ENCODE data around the gene AMPH. TPM values are rescaled to one million over a fixed set of nuclear protein-coding genes. Genes with fewer than 3 reads are reported as not detected.

Gene AMPH
- total RNA-seq, 5 donors from 2014 or later (not counting 1 experiment from before 2014, with no cell fraction given) = not detected

DNA sequence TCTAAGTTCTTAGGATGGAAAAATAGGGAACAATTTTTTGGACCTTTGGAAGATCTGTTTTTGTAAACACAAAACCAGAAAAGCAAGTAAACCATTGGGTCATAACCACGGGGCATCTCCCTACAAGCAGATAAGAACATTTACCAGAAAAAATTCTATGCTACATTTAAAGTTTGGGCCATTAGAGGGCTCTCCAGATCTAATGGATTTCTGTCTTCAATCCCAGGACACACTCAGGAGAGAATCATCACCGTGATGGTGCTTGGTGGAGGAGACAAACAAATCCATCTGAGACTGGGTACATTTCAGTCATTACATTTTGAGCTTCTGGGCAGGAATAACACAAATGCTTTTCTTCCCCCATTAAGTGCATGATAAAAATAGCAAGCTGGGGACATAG, 179.3 kb downstream of the AMPH start:
- no peak for ATAC-seq (replicated peaks in 1 of 4)
- Histone ChIP-seq H3K27ac (ENCODE audit: low read length) (no peak overlapping the region), H3K36me3 (ENCODE audit: control insufficient read depth in 2 of 2, extremely low read depth in 1 of 2, insufficient read depth in 1 of 2, low read length in 1 of 2) (no peaks in the 10 kb centered on the region), H3K27me3 (replicated peaks in 1 of 2; ENCODE audit: control insufficient read depth in 2 of 2, extremely low read depth in 1 of 2, insufficient read depth in 2 of 2, low read length in 1 of 2) (peaks cover 0 to 11% of the 10 kb centered on the region in 2 experiments), H3K9me3 (no peaks in the 10 kb centered on the region), H3K4me3 (ENCODE audit: control insufficient read depth in 1 of 2, extremely low read depth in 1 of 2, low read length in 1 of 2) (no peak overlapping the region), H3K4me1 (ENCODE audit: control insufficient read depth in 1 of 2, extremely low read depth in 1 of 2, insufficient read depth in 2 of 2, low read length in 2 of 2) (no peaks in the 10 kb centered on the region)
- ChIA-PET CTCF (no interaction called here), POLR2A (interaction anchor here in 1 of 2 donors (0.6 kb wide), 1 partner anchor 404 kb away, joined by 3 read pairs; no protein-coding TSS in a partner anchor)
- Mint-ChIP-seq H3K27ac (no peak overlapping the region), H3K4me3 (no peak overlapping the region), H3K27me3 (peaks cover 0 to 9% of the 10 kb centered on the region in 2 donors), H3K4me1 (no peaks in the 10 kb centered on the region), H3K9me3 (peaks cover under 1 to 3% (median under 1%) of the 10 kb centered on the region in 3 donors), H3K36me3 (no peaks in the 10 kb centered on the region)
- no CpG with 5 or more reads among the region's 2 CpGs for WGBS (ENCODE audit: insufficient coverage)
- DNase-seq = no peak

DNA sequence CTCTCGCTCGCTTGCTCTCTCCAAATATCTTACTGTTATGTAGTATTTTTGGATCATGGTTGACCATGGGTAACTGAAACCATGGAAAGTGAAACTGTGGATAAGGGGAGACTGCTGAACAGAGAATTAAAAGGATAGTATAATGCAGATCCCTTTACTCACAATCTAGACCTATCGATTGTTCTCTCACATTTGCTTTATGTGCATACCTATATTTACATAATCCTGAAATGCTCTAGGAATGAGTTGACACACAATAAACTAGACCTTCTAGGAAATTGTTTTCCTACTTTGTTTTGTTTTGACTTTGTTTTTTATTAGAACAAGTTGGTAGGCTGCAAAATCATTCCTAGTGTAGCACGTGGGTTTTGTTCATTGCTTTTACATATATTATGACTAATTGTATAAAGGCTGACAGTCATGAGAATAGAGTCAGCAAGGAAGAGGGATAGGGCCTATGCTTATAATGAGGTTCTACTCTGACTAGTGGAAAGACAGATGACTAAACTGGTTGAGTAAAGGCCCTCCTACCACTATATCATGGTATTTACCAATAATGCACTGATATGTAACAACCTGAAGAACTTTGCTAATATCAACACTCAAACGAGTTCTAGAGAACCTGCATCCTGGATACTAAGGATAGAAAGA, 182.5 kb downstream of the AMPH start:
- Histone ChIP-seq H3K27ac (ENCODE audit: low read length) (no peak overlapping the region), H3K4me3 (ENCODE audit: control insufficient read depth in 1 of 2, extremely low read depth in 1 of 2, low read length in 1 of 2) (no peak overlapping the region), H3K9me3 (no peaks in the 10 kb centered on the region), H3K36me3 (ENCODE audit: control insufficient read depth in 2 of 2, extremely low read depth in 1 of 2, insufficient read depth in 1 of 2, low read length in 1 of 2) (no peaks in the 10 kb centered on the region), H3K27me3 (replicated peaks in 1 of 2; ENCODE audit: control insufficient read depth in 2 of 2, extremely low read depth in 1 of 2, insufficient read depth in 2 of 2, low read length in 1 of 2) (no peaks in the 10 kb centered on the region), H3K4me1 (ENCODE audit: control insufficient read depth in 1 of 2, extremely low read depth in 1 of 2, insufficient read depth in 2 of 2, low read length in 2 of 2) (no peaks in the 10 kb centered on the region)
- no peak overlapping the region for H3K4me3 Mint-ChIP-seq
- peaks cover 0 to 5% of the 10 kb centered on the region in 2 donors for H3K27me3 Mint-ChIP-seq
- no peaks in the 10 kb centered on the region for H3K4me1 Mint-ChIP-seq
- H3K9me3 Mint-ChIP-seq = no peaks in the 10 kb centered on the region
- POLR2A ChIA-PET = no interaction called here
- CTCF ChIA-PET = no interaction called here
- DNase-seq (no peak), ATAC-seq (replicated peaks in 1 of 4) (no peak)
- no CpG with 5 or more reads among the region's 5 CpGs for WGBS (ENCODE audit: insufficient coverage)
- H3K27ac Mint-ChIP-seq = no peak overlapping the region
- H3K36me3 Mint-ChIP-seq = no peaks in the 10 kb centered on the region

DNA sequence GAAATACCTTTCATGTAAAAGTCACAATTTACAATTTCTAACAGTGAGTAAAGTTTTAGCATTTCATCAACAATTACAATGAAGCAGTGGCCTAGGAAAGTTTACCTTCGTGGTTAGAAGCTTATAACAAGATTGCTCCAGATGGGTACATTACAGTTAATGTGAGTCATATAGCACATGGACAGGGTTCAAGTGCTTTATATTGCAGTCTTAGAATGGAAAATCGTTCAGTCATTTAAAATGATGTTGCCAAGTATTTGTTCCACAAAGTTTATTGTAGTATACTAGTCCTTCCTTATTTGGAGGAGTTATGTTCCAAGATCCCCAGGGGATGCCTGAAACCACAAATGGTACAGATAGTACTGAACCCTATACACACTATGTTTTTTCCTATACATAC, 183.1 kb downstream of the AMPH start:
- Histone ChIP-seq H3K27ac (ENCODE audit: low read length) (no peak overlapping the region), H3K27me3 (replicated peaks in 1 of 2; ENCODE audit: control insufficient read depth in 2 of 2, extremely low read depth in 1 of 2, insufficient read depth in 2 of 2, low read length in 1 of 2) (no peaks in the 10 kb centered on the region), H3K36me3 (ENCODE audit: control insufficient read depth in 2 of 2, extremely low read depth in 1 of 2, insufficient read depth in 1 of 2, low read length in 1 of 2) (no peaks in the 10 kb centered on the region), H3K4me3 (ENCODE audit: control insufficient read depth in 1 of 2, extremely low read depth in 1 of 2, low read length in 1 of 2) (no peak overlapping the region), H3K4me1 (ENCODE audit: control insufficient read depth in 1 of 2, extremely low read depth in 1 of 2, insufficient read depth in 2 of 2, low read length in 2 of 2) (no peaks in the 10 kb centered on the region), H3K9me3 (no peaks in the 10 kb centered on the region)
- no CpG with 5 or more reads among the region's 2 CpGs for WGBS (ENCODE audit: insufficient coverage)
- ChIA-PET POLR2A (no interaction called here), CTCF (no interaction called here)
- ATAC-seq (replicated peaks in 1 of 4) (no peak), DNase-seq (no peak)
- Mint-ChIP-seq H3K27ac (no peak overlapping the region), H3K27me3 (peaks cover 0 to 3% of the 10 kb centered on the region in 2 donors), H3K4me1 (no peaks in the 10 kb centered on the region), H3K9me3 (no peaks in the 10 kb centered on the region), H3K4me3 (no peak overlapping the region), H3K36me3 (no peaks in the 10 kb centered on the region)

DNA sequence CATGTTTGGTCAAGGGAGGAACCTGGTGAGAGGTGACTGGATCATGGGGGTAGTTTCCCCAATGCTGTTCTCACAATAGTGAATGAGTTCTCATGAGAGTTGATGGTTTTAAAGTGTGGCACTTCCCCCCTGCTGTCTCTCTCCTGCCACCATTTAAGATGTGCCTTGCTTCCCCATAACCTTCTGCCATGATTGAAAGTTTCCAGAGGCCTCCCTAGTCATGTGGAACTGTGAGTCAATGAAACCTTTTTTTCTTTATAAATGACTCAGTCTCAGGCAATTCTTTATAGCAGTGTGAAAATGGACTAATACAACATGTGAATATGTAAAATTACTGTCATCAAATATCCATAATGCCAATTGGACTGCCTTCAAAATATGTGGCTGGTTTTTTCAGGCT, 192.2 kb downstream of the AMPH start:
- peaks cover 0 to 2% of the 10 kb centered on the region in 2 experiments for H3K4me1 ChIP-seq (ENCODE audit: control insufficient read depth in 1 of 2, extremely low read depth in 1 of 2, insufficient read depth in 2 of 2, low read length in 2 of 2)
- DNase-seq (no peak), ATAC-seq (replicated peaks in 1 of 4) (no peak)
- ChIA-PET CTCF (no interaction called here), POLR2A (no interaction called here)
- Mint-ChIP-seq H3K27ac (no peak overlapping the region), H3K9me3 (no peaks in the 10 kb centered on the region), H3K4me3 (no peak overlapping the region), H3K4me1 (peaks cover 1 to 5% (median 3%) of the 10 kb centered on the region in 3 donors), H3K36me3 (no peaks in the 10 kb centered on the region), H3K27me3 (no peaks in the 10 kb centered on the region)
- no peaks in the 10 kb centered on the region for H3K9me3 ChIP-seq
- H3K36me3 ChIP-seq (ENCODE audit: control insufficient read depth in 2 of 2, extremely low read depth in 1 of 2, insufficient read depth in 1 of 2, low read length in 1 of 2) = no peaks in the 10 kb centered on the region
- H3K27ac ChIP-seq (ENCODE audit: low read length) = no peak overlapping the region
- H3K4me3 ChIP-seq (ENCODE audit: control insufficient read depth in 1 of 2, extremely low read depth in 1 of 2, low read length in 1 of 2) = no peak overlapping the region
- H3K27me3 ChIP-seq (replicated peaks in 1 of 2; ENCODE audit: control insufficient read depth in 2 of 2, extremely low read depth in 1 of 2, insufficient read depth in 2 of 2, low read length in 1 of 2) = no peaks in the 10 kb centered on the region

- no peaks in the 10 kb centered on the region for H3K36me3 ChIP-seq (ENCODE audit: control insufficient read depth in 2 of 2, extremely low read depth in 1 of 2, insufficient read depth in 1 of 2, low read length in 1 of 2)
- WGBS (ENCODE audit: insufficient coverage) = no CpG with 5 or more reads among the region's 3 CpGs
- no peak overlapping the region for H3K4me3 Mint-ChIP-seq
- no peaks in the 10 kb centered on the region for H3K27me3 ChIP-seq (replicated peaks in 1 of 2; ENCODE audit: control insufficient read depth in 2 of 2, extremely low read depth in 1 of 2, insufficient read depth in 2 of 2, low read length in 1 of 2)
- no peak overlapping the region for H3K27ac ChIP-seq (ENCODE audit: low read length)
- CTCF ChIA-PET = interaction anchor here in 1 of 2 donors (0.6 to 0.9 kb wide), 3 partner anchors 21 to 228 kb away, joined by 3 to 4 read pairs (median 3); no protein-coding TSS in a partner anchor
- ATAC-seq (replicated peaks in 1 of 4) (no peak), DNase-seq (no peak)
- peaks cover 6 to 16% of the 10 kb centered on the region in 2 experiments for H3K4me1 ChIP-seq (ENCODE audit: control insufficient read depth in 1 of 2, extremely low read depth in 1 of 2, insufficient read depth in 2 of 2, low read length in 2 of 2)
- H3K9me3 Mint-ChIP-seq = peaks cover 0 to 6% (median 0%) of the 10 kb centered on the region in 3 donors
- no peaks in the 10 kb centered on the region for H3K27me3 Mint-ChIP-seq
- no peaks in the 10 kb centered on the region for H3K9me3 ChIP-seq
- no peak overlapping the region for H3K27ac Mint-ChIP-seq
- POLR2A ChIA-PET = no interaction called here
- H3K4me3 ChIP-seq (ENCODE audit: control insufficient read depth in 1 of 2, extremely low read depth in 1 of 2, low read length in 1 of 2) = no peak overlapping the region
- H3K4me1 Mint-ChIP-seq = peaks cover 16 to 27% (median 25%) of the 10 kb centered on the region in 3 donors
- no peaks in the 10 kb centered on the region for H3K36me3 Mint-ChIP-seq
Observed at GRCh38 chr7:38432671-38433070, 198.5 kb downstream of the AMPH start.

GRCh38 chr7:38432080-38432479, 199.1 kb downstream of the AMPH start:
- Histone ChIP-seq H3K9me3 (no peaks in the 10 kb centered on the region), H3K4me3 (ENCODE audit: control insufficient read depth in 1 of 2, extremely low read depth in 1 of 2, low read length in 1 of 2) (no peak overlapping the region), H3K27ac (ENCODE audit: low read length) (no peak overlapping the region), H3K36me3 (ENCODE audit: control insufficient read depth in 2 of 2, extremely low read depth in 1 of 2, insufficient read depth in 1 of 2, low read length in 1 of 2) (no peaks in the 10 kb centered on the region), H3K27me3 (replicated peaks in 1 of 2; ENCODE audit: control insufficient read depth in 2 of 2, extremely low read depth in 1 of 2, insufficient read depth in 2 of 2, low read length in 1 of 2) (no peaks in the 10 kb centered on the region), H3K4me1 (ENCODE audit: control insufficient read depth in 1 of 2, extremely low read depth in 1 of 2, insufficient read depth in 2 of 2, low read length in 2 of 2) (peaks cover 6 to 20% of the 10 kb centered on the region in 2 experiments)
- DNase-seq = no peak
- H3K4me3 Mint-ChIP-seq = no peak overlapping the region
- no peaks in the 10 kb centered on the region for H3K27me3 Mint-ChIP-seq
- peaks cover 0 to 6% (median 0%) of the 10 kb centered on the region in 3 donors for H3K9me3 Mint-ChIP-seq
- ATAC-seq (replicated peaks in 1 of 4) = no peak
- CTCF ChIA-PET = interaction anchor here in 1 of 2 donors (0.6 to 0.7 kb wide), 2 partner anchors 10 to 238 kb away, joined by 7 to 9 read pairs; no protein-coding TSS in a partner anchor
- no peaks in the 10 kb centered on the region for H3K36me3 Mint-ChIP-seq
- POLR2A ChIA-PET = no interaction called here
- H3K4me1 Mint-ChIP-seq = peaks cover 22 to 33% (median 31%) of the 10 kb centered on the region in 3 donors
- no peak overlapping the region for H3K27ac Mint-ChIP-seq
- WGBS (ENCODE audit: insufficient coverage) = no CpG with 5 or more reads among the region's 1 CpG
